Liver (tissue), 9 donors: ENCODE results near the gene SLC1A5. TPM values are rescaled to one million over a fixed set of nuclear protein-coding genes. Genes with fewer than 3 reads are reported as not detected.

Experiments used
- DNase-seq: peaks from one replicate; pipeline ENCODE4 v3.0.0-alpha.2; 2017; ENCODE audit warnings: low spot score
- H3K27ac ChIP-seq, 2 donors: one replicate each; pipeline ENCODE4 v1.7.0; 2013; ENCODE audit warnings: inconsistent platforms in 2 of 2, low read length in 2 of 2, control low read depth in 1 of 2, low read depth in 1 of 2, mild to moderate bottlenecking in 1 of 2
- H3K27me3 ChIP-seq, 4 donors: one replicate each; pipeline versions ENCODE4 v1.6.1 to v1.7.0; 2013; ENCODE audit warnings: low read length in 3 of 4, inconsistent platforms in 1 of 4, mild to moderate bottlenecking in 1 of 4, moderate library complexity in 1 of 4; ENCODE audit not compliant: control insufficient read depth in 4 of 4, insufficient read depth in 4 of 4
- H3K36me3 ChIP-seq, 4 donors: one replicate each; pipeline versions ENCODE4 v1.6.1 to v1.7.0; 2013; ENCODE audit warnings: low read length in 3 of 4, mild to moderate bottlenecking in 3 of 4, low read depth in 1 of 4, moderate library complexity in 1 of 4; ENCODE audit not compliant: control insufficient read depth in 4 of 4, insufficient read depth in 3 of 4
- H3K4me1 ChIP-seq, 4 donors: one replicate each; pipeline versions ENCODE4 v1.6.1 to v1.7.0; 2013; ENCODE audit warnings: low read length in 3 of 4, mild to moderate bottlenecking in 3 of 4, moderate library complexity in 1 of 4; ENCODE audit not compliant: control insufficient read depth in 4 of 4, insufficient read depth in 4 of 4
- H3K4me3 ChIP-seq, 3 donors: one replicate each; pipeline versions ENCODE4 v1.6.1 to v1.7.0; 2013; ENCODE audit warnings: low read length in 3 of 3, control low read depth in 1 of 3, low read depth in 1 of 3, mild to moderate bottlenecking in 1 of 3
- H3K9ac ChIP-seq, 2 donors: one replicate each; pipeline ENCODE4 v1.7.0; 2013; ENCODE audit warnings: low read length in 2 of 2, mild to moderate bottlenecking in 2 of 2, moderate library complexity in 2 of 2, control low read depth in 1 of 2, low read depth in 1 of 2
- H3K9me3 ChIP-seq, 4 donors: one replicate each; pipeline versions ENCODE4 v1.6.1 to v1.7.0; 2013; ENCODE audit warnings: low read length in 3 of 4; ENCODE audit not compliant: control insufficient read depth in 4 of 4
- FOXA1 ChIP-seq: IDR thresholded peaks from 2 replicates; pipeline ENCODE4 v1.6.1; 2016; ENCODE audit warnings: antibody characterized with exemption
- GABPA ChIP-seq, 2 donors: IDR thresholded peaks in 1 of 2; conservative IDR thresholded peaks in 1 of 2; 2 replicates each; pipeline ENCODE4 v1.6.1; 2016; ENCODE audit warnings: antibody characterized with exemption in 2 of 2, mild to moderate bottlenecking in 1 of 2, moderate library complexity in 1 of 2
- JUND ChIP-seq, 2 donors: IDR thresholded peaks; 2 replicates each; pipeline ENCODE4 v1.6.1; 2016; ENCODE audit warnings: antibody characterized with exemption in 2 of 2
- NR2F2 ChIP-seq: IDR thresholded peaks from 2 replicates; pipeline ENCODE4 v1.6.1; 2016; ENCODE audit warnings: antibody characterized with exemption
- RAD21 ChIP-seq, 2 donors: IDR thresholded peaks; 2 replicates each; pipeline ENCODE4 v1.6.1; 2016; ENCODE audit warnings: antibody characterized with exemption in 2 of 2, mild to moderate bottlenecking in 2 of 2
- SP1 ChIP-seq: IDR thresholded peaks from 2 replicates; pipeline ENCODE4 v1.6.1; 2018; ENCODE audit warnings: antibody characterized with exemption, mild to moderate bottlenecking
- TAF1 ChIP-seq: conservative IDR thresholded peaks from 2 replicates; pipeline ENCODE4 v1.6.1; 2016; ENCODE audit warnings: antibody characterized with exemption, mild to moderate bottlenecking
- WGBS: extraction: QIAGEN DNeasy Blood & Tissue Kit; methylation state at CpG from one replicate; pipeline ENCODE4 v1.1.7; 2013; 5-methylcytosine and 5-hydroxymethylcytosine counted together
- polyA plus RNA-seq, 2 donors: library from polyadenylated mRNA; stranded (reverse) in 1 of 2; unstranded in 1 of 2; fragments of 200-250 nt in 1 of 2; fragments of >200 nt in 1 of 2; fragmentation: Nextera tagmentation in 1 of 2; extraction: Ambion mirVana in 1 of 2; gene quantifications; one replicate each; pipeline versions ENCODE4 v1.2.1 to v1.2.3, GENCODE V29; 2013 to 2015
- total RNA-seq, 2 donors: library from RNA; depleted of rRNA; stranded (reverse); fragments of >200 nt; gene quantifications; one replicate each; pipeline ENCODE4 v1.2.3, GENCODE V29; 2014
- TF ChIP-seq, protein P1 (sequence below): IDR thresholded peaks from 2 replicates; pipeline ENCODE4 v1.6.1; 2016; ENCODE audit warnings: antibody characterized with exemption
- TF ChIP-seq, protein P2 (sequence below): IDR thresholded peaks from 2 replicates; pipeline ENCODE4 v1.6.1; 2016; ENCODE audit warnings: antibody characterized with exemption, mild to moderate bottlenecking
- TF ChIP-seq, protein P3 (sequence below): fragments of 150-350 bp; IDR thresholded peaks from 2 replicates; pipeline ENCODE4 v1.5.1; 2017; ENCODE audit warnings: improper control_type of control experiment, low read depth, low read length; ENCODE audit not compliant: missing input control
- TF ChIP-seq, protein P4 (sequence below): IDR thresholded peaks from 2 replicates; pipeline ENCODE4 v1.6.1; 2016; ENCODE audit warnings: antibody characterized with exemption
- donor health status: healthy.
- donor health status: healthy.
- donor health status: healthy.
- donor health status: healthy.
- donor health status: healthy.

The SLC1A5 gene
- total and polyA plus RNA-seq, 4 donors, result 1.5 to 90.8 (median 6.1) TPM

DNA sequence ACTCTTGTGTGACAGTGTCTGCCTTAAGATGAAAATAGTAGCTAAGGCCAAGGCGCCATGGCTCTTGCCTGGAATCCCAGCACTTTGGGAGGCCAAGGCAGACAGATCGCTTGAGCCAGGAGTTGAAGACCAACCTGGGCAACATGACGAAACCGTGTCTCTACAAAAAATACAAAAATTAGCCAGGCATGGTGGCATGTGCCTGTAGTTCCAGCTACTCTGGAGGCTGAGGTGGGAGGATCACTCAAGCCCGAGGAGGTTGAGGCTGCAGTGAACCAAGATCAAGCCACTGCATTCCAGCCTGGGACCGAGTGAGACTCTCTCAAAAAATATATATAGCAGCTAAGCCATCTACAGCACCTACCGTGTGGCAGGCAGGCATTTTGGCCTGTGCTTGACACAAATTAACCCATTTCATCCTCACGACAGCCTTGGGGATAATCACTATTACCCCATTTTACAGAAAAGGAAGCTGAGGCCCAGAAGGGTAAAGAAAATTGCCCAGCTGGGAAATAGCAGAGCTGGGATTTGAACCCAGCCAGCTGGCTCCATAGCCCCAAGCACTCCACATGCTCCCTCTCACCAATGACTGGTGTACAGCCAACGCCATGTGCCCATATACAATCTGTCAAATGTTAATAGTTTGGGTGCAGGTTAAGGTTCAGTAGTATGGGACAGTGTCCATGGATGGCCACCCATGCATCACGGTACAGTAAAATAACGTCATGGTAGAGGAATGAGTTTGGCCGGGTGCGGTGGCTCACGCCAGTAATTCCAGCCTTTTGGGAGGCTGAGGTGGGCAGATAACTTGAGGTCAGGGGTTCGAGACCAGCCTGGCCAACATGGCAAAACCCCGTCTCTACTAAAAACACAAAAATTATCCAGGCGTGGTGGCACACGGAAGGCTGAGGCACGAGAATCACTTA is 3.1 kb downstream of the SLC1A5 start (continued):
- TF ChIP-seq GABPA (IDR thresholded peaks at IDR 0.05 in 1 of 2, conservative IDR thresholded peaks at IDR 0.05 in 1 of 2), result no peak
- no peak for TF ChIP-seq FOXA1
- no peak for TF ChIP-seq NR2F2
- no peak for TF ChIP-seq RAD21 (IDR thresholded peaks at IDR 0.05)

DNA sequence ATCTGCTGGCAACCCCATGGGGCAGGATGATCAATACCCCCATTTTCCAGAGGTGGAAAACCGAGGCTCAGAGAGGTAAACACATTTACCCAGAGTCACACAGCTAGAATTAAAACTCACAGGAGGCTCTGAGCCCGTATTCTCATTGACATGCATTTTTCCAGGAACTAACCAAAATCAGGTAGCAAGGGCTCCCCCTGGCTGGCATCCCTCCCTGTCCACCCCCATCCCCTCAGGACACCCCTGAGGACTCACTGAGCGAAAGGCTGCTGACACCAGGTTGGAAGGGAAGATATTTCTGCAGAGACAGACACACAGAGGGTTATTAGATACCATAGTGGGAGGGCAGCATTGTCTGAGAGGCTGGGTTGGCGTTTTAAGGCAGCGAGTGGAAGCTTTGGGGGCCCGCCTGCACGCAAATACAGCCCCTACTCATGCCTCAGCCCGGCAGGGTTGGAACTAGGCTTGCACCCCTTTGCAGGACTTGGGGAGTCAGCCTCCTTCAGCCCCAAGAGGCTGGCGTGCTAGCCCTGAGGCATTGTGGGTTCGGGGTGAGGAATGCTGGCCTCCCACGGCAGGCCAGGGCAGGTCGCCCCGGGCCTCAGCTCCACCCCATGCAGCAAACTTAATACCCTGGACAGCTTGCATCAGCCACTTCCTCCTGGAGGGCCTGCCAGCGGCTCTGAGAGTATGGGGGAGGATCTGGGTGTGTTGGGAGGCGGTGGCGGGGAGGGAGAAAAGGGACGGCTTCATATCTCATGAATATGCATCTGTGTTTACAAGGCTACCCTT is 3.9 kb downstream of the SLC1A5 start:
- no peak overlapping the region for H3K4me3 ChIP-seq
- peak; percentile 75 for DNase-seq
- TF ChIP-seq, protein P1, sequence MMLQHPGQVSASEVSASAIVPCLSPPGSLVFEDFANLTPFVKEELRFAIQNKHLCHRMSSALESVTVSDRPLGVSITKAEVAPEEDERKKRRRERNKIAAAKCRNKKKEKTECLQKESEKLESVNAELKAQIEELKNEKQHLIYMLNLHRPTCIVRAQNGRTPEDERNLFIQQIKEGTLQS, result no peak
- TF ChIP-seq NR2F2 (peak; percentile 20), RAD21 (IDR thresholded peaks at IDR 0.05) (peak in 1 of 2 donors; percentile 26), SP1 (peak; percentile 34)
- TF ChIP-seq, protein P2, sequence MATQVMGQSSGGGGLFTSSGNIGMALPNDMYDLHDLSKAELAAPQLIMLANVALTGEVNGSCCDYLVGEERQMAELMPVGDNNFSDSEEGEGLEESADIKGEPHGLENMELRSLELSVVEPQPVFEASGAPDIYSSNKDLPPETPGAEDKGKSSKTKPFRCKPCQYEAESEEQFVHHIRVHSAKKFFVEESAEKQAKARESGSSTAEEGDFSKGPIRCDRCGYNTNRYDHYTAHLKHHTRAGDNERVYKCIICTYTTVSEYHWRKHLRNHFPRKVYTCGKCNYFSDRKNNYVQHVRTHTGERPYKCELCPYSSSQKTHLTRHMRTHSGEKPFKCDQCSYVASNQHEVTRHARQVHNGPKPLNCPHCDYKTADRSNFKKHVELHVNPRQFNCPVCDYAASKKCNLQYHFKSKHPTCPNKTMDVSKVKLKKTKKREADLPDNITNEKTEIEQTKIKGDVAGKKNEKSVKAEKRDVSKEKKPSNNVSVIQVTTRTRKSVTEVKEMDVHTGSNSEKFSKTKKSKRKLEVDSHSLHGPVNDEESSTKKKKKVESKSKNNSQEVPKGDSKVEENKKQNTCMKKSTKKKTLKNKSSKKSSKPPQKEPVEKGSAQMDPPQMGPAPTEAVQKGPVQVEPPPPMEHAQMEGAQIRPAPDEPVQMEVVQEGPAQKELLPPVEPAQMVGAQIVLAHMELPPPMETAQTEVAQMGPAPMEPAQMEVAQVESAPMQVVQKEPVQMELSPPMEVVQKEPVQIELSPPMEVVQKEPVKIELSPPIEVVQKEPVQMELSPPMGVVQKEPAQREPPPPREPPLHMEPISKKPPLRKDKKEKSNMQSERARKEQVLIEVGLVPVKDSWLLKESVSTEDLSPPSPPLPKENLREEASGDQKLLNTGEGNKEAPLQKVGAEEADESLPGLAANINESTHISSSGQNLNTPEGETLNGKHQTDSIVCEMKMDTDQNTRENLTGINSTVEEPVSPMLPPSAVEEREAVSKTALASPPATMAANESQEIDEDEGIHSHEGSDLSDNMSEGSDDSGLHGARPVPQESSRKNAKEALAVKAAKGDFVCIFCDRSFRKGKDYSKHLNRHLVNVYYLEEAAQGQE, result peak; percentile 21
- H3K27me3 ChIP-seq, result peaks cover 0 to 2% (median 0%) of the 10 kb centered on the region in 4 donors
- peaks cover 7 to 28% (median 15%) of the 10 kb centered on the region in 4 donors for H3K4me1 ChIP-seq
- no peaks in the 10 kb centered on the region for H3K36me3 ChIP-seq
- peak overlapping the region; percentile 10 to 20 for H3K27ac ChIP-seq
- WGBS, result 59% methylated on average over 17 of the region's 17 CpGs
- no peaks in the 10 kb centered on the region for H3K9me3 ChIP-seq
- H3K9ac ChIP-seq, result no peak overlapping the region

DNA sequence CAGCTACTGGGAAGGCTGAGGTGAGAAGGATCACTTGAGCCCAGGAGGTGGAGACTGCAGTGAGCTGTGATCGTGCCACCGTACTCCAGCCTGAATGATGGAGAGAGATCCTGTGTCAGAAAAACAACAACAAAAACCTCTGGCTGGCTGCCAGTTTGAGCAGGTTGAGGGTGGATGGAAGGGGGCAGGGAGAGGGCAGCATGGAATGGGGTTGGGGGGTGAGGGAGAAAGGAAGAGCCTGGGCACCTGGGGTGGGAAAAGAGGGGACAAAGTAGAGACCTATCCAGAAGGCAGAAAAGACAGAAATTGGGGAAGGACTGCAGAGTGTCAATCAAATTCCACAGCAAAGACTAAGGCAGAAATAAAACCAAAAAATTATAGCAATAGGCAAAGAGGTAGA is 4.7 kb downstream of the SLC1A5 start:
- no peaks in the 10 kb centered on the region for H3K36me3 ChIP-seq
- H3K27ac ChIP-seq, result no peak overlapping the region
- peaks cover 0 to 2% (median 0%) of the 10 kb centered on the region in 4 donors for H3K27me3 ChIP-seq
- no peak overlapping the region for H3K9ac ChIP-seq
- peaks cover 7 to 28% (median 15%) of the 10 kb centered on the region in 4 donors for H3K4me1 ChIP-seq
- no peaks in the 10 kb centered on the region for H3K9me3 ChIP-seq
- 77% methylated on average over 2 of the region's 2 CpGs for WGBS
- DNase-seq, result no peak
- no peak for TF ChIP-seq JUND (IDR thresholded peaks at IDR 0.05)
- TF ChIP-seq, protein P3, sequence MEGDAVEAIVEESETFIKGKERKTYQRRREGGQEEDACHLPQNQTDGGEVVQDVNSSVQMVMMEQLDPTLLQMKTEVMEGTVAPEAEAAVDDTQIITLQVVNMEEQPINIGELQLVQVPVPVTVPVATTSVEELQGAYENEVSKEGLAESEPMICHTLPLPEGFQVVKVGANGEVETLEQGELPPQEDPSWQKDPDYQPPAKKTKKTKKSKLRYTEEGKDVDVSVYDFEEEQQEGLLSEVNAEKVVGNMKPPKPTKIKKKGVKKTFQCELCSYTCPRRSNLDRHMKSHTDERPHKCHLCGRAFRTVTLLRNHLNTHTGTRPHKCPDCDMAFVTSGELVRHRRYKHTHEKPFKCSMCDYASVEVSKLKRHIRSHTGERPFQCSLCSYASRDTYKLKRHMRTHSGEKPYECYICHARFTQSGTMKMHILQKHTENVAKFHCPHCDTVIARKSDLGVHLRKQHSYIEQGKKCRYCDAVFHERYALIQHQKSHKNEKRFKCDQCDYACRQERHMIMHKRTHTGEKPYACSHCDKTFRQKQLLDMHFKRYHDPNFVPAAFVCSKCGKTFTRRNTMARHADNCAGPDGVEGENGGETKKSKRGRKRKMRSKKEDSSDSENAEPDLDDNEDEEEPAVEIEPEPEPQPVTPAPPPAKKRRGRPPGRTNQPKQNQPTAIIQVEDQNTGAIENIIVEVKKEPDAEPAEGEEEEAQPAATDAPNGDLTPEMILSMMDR, result no peak
- TF ChIP-seq, protein P4, sequence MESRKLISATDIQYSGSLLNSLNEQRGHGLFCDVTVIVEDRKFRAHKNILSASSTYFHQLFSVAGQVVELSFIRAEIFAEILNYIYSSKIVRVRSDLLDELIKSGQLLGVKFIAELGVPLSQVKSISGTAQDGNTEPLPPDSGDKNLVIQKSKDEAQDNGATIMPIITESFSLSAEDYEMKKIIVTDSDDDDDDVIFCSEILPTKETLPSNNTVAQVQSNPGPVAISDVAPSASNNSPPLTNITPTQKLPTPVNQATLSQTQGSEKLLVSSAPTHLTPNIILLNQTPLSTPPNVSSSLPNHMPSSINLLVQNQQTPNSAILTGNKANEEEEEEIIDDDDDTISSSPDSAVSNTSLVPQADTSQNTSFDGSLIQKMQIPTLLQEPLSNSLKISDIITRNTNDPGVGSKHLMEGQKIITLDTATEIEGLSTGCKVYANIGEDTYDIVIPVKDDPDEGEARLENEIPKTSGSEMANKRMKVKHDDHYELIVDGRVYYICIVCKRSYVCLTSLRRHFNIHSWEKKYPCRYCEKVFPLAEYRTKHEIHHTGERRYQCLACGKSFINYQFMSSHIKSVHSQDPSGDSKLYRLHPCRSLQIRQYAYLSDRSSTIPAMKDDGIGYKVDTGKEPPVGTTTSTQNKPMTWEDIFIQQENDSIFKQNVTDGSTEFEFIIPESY, result no peak
- TF ChIP-seq FOXA1, result no peak
- TF ChIP-seq TAF1, result no peak
- no peak overlapping the region for H3K4me3 ChIP-seq
